ENCODE measurements around the gene BTG2.

- TF ChIP-seq, protein P1, sequence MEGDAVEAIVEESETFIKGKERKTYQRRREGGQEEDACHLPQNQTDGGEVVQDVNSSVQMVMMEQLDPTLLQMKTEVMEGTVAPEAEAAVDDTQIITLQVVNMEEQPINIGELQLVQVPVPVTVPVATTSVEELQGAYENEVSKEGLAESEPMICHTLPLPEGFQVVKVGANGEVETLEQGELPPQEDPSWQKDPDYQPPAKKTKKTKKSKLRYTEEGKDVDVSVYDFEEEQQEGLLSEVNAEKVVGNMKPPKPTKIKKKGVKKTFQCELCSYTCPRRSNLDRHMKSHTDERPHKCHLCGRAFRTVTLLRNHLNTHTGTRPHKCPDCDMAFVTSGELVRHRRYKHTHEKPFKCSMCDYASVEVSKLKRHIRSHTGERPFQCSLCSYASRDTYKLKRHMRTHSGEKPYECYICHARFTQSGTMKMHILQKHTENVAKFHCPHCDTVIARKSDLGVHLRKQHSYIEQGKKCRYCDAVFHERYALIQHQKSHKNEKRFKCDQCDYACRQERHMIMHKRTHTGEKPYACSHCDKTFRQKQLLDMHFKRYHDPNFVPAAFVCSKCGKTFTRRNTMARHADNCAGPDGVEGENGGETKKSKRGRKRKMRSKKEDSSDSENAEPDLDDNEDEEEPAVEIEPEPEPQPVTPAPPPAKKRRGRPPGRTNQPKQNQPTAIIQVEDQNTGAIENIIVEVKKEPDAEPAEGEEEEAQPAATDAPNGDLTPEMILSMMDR (IDR thresholded peaks at IDR 0.05), result no peak
- peak in 1 of 2 donors; percentile 5 for TF ChIP-seq POLR2A (IDR thresholded peaks at IDR 0.05)
Measured at GRCh38 chr1:203273869-203274602, 31.3 kb upstream of the BTG2 start.

Data from adrenal gland (tissue), 5 donors.